Neural progenitor cell (in vitro differentiated cells): ENCODE measurements around the gene ELL.

Source experiments
- CTCF ChIP-seq: fragments of 200-600 bp; sonication (generic); IDR thresholded peaks from 2 replicates; pipeline ENCODE4 v1.5.1; 2017; ENCODE audit warnings: antibody characterized with exemption, mild to moderate bottlenecking
- EZH2 ChIP-seq: fragments of 200-600 bp; sonication (generic); IDR thresholded peaks from 2 replicates; pipeline ENCODE4 v1.6.1; 2017; ENCODE audit warnings: antibody characterized with exemption, mild to moderate bottlenecking, moderate library complexity
- EZH2phosphoT487 ChIP-seq: fragments of 200-600 bp; sonication (generic); IDR thresholded peaks from 2 replicates; pipeline ENCODE4 v1.6.1; 2017; ENCODE audit warnings: antibody characterized with exemption

GRCh38 chr19:18429717-18430416, 92.0 kb downstream of the ELL start:
- TF ChIP-seq CTCF = no peak
- no peak for TF ChIP-seq EZH2
- TF ChIP-seq EZH2phosphoT487 = no peak
